Measurements from ENCODE around the gene LTB4R2.

DNA sequence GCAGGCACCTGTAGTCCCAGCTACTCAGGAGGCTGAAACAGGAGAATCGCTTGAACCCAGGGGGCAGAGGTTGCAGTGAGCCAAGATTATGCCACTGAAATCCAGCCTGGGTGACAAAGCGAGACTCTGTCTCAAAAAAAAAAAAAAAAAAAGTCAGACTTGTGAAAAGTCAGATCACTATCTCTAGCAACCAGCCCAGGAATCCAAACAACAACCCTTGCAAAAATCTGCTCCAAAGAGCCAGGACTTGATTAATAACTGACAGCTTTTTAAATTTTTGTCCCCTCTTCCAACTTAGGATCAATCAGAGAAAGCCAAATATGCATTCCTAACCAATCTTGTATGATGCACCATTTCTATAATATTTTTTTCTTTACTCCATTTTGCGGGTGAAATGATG lies 50.3 kb downstream of the LTB4R2 start:
- no peak for TF ChIP-seq POLR2AphosphoS5 (IDR thresholded peaks at IDR 0.05)
- no peak for TF ChIP-seq POLR2A (IDR thresholded peaks at IDR 0.05)
- TF ChIP-seq EP300 (IDR thresholded peaks at IDR 0.05), result no peak
- TF ChIP-seq, protein P1, sequence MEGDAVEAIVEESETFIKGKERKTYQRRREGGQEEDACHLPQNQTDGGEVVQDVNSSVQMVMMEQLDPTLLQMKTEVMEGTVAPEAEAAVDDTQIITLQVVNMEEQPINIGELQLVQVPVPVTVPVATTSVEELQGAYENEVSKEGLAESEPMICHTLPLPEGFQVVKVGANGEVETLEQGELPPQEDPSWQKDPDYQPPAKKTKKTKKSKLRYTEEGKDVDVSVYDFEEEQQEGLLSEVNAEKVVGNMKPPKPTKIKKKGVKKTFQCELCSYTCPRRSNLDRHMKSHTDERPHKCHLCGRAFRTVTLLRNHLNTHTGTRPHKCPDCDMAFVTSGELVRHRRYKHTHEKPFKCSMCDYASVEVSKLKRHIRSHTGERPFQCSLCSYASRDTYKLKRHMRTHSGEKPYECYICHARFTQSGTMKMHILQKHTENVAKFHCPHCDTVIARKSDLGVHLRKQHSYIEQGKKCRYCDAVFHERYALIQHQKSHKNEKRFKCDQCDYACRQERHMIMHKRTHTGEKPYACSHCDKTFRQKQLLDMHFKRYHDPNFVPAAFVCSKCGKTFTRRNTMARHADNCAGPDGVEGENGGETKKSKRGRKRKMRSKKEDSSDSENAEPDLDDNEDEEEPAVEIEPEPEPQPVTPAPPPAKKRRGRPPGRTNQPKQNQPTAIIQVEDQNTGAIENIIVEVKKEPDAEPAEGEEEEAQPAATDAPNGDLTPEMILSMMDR (IDR thresholded peaks at IDR 0.05), result no peak

Data from gastroesophageal sphincter (tissue), 3 donors.